Epithelial cell of prostate (primary cell): Measurements from ENCODE around the gene ARHGAP15.

ENCODE experiments used
- DNase-seq: peaks from one replicate; pipeline ENCODE4 v3.0.0-alpha.2; 2011; ENCODE audit warnings: low read depth, low spot score
- H3K27ac ChIP-seq: fragments of 450-650 bp; 2 replicates; pipeline ENCODE4 v1.5.1; 2017; ENCODE audit warnings: mild to moderate bottlenecking

Gene ARHGAP15

DNA sequence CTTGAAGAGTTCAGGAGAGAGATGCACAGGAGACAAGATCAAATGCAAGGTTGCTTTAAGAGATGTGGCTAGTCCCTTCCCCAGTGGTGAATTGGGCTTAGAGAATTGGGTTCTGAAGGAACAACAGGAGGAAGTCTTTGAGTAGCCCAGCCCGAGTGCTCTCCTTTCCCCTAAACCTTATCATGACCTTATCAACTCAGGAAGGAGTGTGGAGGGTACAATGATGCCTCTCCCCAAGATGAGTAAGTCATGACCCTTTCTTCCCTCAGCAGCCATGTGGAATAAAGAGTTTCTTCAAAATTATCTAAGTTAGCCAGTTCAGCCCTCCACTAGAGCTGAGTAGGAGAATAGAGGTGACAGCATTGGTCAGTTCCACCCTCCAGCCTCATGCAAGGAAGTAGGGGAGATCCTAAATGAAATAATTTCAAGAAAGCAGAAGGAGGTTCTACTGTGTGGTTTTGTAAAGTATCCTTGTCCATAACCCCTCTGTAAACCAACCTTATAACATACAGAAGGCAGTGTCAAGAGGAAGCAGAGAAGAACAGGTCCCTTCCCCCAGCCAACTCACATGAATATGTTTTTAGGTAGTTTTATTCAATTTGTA is 88.4 kb downstream of the ARHGAP15 start:
- DNase-seq, result no peak
- H3K27ac ChIP-seq, result no peak overlapping the region

DNA sequence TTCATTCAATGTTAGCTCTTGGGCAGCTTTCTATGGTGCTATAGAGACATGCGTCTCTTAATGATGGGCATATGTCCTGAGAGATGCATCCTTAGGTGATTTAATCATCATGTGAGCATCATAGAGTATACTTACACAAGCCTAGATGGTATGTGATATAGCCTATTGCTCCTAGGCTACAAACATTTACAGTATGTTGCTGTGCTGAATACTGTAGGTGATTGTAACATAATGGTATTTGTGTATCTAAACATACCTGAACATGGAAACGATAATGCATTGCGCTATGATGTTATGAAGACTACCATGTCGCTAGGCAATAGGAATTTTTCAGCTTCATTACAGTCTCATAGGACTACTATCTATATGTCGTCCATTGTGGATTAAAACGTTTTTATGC is 89.4 kb downstream of the ARHGAP15 start:
- DNase-seq, result no peak
- no peak overlapping the region for H3K27ac ChIP-seq

DNA sequence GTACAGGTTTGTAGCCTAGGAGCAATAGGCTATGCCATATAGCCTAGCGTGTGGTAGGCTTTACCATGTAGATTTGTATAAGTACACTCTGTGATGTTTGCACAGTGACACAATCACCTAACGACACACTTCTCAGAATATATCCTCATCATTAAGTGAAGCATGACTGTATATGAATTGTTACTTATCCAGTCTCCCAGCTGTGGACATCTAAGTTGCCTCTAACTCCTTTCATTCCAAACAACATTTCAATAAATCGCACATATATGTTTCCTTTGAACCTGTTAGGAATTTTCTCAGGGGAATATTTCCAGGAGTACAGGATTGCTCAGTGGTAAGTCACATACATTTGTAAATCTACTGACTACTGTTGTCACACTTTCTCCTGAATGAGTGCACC is 90.0 kb downstream of the ARHGAP15 start:
- no peak for DNase-seq

DNA sequence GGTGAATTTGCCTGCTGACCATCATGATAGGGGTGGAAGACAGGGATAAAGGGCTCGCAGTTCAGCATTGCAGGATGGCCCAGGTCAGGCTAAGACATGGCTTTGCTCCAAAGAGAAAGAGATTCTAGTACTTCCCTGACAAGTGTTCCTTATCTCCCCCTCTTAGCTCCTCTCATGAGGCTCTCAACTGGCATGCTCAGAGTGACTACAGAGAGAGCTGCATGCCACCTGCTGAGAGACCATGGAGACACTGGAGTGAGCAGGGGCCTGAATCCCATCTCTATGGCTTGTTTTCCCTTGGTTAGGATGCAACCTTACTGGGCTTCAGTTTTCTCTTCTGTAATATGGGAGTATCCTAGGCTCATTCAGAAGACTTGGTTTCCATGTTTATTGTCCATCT is 94.3 kb downstream of the ARHGAP15 start:
- no peak for DNase-seq
- H3K27ac ChIP-seq, result no peak overlapping the region

More for the DNA sequence above, 90.0 kb downstream of the ARHGAP15 start:
- H3K27ac ChIP-seq, result no peak overlapping the region

DNA sequence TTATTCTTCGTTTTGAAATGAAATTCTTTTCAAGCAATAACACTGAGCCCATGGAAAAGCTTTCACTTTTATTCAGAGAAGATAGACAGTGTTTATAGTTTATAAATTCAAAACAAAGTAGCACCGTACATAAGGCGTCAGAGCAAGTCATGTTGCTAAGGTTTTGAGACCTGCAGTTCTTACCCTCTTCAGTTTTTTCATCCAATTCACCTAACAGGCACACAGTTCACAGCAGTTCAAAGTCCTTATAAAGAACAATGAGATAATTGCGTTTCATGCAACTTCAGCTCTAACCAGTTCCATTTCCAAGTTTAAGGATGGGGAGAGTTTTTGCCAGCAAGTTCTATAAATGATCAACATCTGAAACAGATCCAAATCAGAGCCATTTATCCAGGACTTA is 96.7 kb downstream of the ARHGAP15 start:
- H3K27ac ChIP-seq, result no peak overlapping the region
- DNase-seq, result no peak

DNA sequence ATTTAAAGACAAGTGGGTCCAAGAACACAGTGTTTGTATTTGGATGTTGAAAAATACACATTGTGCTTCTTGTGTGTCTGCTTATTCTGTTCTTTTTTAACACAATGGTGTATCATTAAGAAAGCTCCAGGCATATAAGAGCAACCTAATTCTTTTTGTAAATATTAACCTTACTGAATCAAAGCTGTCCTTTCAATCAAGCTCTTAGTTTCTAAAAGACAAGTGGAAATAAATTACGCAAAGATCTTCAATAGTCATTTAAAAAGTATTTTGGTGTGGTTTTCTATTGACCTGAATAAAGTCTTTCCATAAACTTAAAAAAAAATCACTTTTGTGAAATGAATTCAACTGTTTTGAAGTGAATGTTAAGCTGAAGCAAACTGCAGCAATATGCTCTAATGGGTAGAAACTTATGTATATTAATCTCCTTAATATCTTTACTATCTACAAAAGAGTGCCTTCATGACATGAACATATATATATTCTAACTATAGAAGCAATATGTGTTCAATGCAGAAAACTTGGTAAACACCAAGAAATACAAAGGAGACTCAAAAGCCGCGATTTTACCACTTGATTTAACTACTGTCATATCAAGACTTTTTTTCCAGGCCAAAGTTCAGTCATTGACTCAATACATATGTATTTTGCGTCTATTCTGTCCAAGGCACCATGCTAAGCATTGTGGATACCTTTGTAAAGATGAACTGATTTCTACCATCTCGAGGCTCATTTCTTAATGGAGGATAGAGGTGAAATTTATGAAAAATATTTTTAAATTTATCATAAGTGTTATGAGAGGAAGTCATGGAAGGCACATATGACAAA is 97.7 kb downstream of the ARHGAP15 start:
- no peak overlapping the region for H3K27ac ChIP-seq
- no peak for DNase-seq

DNA sequence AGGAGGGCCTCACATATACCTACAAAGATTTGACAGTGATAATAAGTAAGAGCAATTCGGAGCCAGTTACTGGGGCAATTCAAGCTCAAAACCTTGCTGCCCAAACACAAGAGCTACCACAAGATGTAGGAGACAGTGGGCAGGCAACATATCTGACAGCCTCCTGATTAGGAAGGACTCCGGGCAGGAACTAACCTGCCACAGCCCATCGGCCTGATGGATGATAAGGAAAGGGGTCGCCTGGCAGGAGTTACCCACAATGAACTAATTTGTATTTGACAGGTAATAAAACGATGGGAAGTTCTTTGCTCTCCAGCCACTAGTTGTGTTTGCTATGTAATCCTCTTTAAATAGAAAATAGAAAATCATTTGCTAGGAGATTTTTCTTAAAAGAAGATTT is 100.2 kb downstream of the ARHGAP15 start:
- no peak for DNase-seq
- H3K27ac ChIP-seq, result no peak overlapping the region

DNA sequence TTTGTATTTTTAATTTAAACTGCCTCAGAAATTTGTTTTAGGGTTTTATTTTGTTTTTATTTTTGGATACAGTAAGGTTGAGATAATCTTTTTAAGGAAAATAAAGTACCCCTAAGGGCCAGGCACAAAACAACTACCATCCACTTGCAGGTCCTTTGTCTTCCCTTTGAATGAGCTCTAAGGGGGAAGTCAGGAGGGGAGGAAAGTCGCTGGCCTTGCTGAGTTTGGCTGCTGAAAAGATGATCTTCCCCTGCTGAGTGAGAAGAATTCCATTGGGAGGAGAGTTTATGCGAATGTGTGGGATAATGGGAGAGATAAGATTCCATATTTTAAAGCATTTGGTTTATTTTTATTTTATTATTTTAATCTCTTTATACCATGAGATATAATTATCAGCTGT is 100.7 kb downstream of the ARHGAP15 start:
- no peak overlapping the region for H3K27ac ChIP-seq
- no peak for DNase-seq

DNA sequence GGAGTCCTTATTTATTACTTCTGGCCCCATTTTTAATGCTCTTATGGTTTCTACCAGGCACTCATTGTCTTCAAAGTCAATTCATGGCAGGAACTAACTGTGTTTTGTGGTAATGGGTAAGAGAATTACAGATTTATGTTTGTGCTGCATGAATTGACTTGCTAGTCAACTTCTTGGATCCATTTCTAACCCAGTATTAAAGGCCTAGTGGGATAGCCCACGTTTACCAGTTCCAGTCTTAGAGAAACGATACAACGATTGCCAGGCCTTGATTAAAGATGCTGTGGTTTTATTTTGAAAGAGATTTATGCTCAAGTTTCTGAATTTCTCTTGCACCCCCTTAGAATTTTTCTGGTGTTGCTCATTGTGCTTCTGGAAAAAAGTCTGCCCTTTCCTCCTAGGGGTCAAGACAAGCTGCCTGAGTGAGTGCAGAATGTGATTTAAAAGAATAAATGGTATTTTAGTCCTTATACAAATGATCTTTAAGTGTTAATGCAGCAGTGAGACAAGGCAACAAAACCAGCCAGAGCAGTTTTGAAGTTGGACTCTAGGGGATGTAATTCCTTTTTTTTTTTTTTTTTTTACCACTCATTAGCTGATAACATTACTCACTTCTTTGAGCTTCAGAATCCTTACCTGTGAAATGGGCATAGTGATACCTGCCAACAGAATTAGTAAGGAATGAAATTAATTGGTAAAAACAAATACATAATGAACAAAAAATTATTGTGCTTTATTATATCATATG is 101.5 kb downstream of the ARHGAP15 start:
- no peak for DNase-seq
- H3K27ac ChIP-seq, result no peak overlapping the region

DNA sequence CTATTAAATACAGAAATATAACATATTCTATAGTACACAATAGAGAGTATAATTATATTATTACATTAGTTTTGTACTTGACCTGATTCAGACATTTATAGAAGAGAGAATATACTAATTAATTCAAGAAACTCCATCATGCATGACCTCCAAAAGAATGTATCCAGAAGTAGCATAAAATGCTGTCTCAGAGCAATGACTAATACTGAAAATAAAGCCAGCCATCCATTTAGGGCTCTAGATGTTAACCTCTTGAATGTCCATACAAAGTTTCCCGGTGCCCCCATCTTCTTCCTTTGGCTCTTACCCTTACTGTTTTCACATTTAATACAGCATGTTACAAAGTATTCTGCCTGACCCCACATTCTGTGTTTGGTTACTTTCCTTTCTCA is 102.0 kb downstream of the ARHGAP15 start:
- H3K27ac ChIP-seq, result no peak overlapping the region
- no peak for DNase-seq

DNA sequence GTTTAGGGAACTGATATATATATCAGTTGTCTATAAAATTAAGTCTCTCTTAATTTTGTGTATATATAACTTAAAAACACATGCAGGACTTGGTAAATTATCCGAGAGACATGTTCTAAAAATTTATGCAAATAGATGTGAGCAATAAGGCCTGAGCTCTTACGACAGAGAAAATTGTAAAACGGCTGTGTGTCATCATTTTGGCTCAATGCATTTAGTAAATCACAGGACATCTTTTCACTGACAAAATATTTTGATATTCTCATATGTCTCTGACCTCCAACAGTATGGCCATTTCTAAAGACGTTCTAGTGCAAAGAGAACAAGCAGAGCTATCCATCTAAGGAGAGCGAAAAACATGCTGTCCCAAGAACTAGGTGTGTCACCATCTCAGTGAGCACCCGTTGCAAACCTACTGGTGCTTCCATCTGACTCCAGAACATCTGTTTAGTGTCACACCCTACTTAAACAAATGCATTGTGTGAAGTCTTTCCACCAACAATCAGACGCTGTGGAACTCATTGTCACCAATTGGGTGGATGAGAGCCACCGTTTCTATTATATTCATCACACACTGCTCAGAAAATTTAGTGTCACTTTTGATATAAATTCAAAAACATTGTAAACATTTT is 108.0 kb downstream of the ARHGAP15 start:
- H3K27ac ChIP-seq, result no peak overlapping the region
- DNase-seq, result no peak

DNA sequence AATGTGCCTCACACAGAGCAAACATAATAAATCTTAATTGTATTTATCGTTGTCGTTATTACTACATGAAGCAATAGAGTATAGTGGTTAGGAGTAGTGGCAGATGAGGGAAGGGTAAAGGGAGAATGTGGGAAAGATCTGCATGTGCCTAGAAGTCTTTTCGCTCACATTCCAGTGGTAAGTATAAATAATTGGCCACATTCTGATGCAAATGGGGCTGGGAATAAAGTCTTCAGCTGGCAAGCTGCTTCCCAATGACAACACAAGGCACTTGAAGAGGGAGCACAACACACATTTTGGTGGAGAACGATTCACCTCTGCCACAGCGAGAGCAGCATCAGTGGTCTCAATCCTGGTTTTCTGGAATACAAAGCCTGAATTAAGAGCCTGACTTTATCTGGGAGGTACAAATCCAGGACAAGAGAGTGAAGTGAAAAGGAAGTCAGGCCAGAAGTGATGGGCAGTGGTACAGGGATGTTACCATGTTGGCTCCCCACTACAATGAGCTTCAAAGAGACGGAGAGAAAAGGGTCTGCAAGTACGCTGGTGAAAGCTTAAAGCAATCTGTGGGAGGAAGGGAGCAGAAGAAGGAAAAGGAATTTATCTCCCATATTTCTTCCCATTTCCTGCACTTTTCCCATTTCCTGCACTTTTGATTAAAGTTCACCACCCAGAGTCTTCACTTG is 112.3 kb downstream of the ARHGAP15 start:
- no peak overlapping the region for H3K27ac ChIP-seq
- DNase-seq, result no peak

DNA sequence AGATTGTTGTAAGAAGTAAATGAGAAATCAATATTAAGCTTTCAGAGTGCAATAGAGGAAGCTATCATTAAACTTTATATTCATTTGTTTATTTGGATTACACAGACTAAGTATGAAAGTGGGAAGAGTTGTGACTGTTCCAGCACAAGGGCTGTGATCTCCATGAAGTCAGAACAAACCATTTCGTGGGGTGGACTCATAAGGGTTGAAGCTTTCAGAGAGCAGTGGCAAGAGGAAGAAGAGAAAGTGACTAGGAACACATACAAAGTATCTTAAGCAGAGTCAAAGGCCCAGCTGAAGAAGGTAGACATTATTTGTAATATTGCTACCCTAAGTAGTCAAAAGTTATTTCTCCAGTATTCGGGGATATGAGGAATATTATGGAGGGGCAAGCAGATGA is 117.0 kb downstream of the ARHGAP15 start:
- H3K27ac ChIP-seq, result no peak overlapping the region
- DNase-seq, result no peak

DNA sequence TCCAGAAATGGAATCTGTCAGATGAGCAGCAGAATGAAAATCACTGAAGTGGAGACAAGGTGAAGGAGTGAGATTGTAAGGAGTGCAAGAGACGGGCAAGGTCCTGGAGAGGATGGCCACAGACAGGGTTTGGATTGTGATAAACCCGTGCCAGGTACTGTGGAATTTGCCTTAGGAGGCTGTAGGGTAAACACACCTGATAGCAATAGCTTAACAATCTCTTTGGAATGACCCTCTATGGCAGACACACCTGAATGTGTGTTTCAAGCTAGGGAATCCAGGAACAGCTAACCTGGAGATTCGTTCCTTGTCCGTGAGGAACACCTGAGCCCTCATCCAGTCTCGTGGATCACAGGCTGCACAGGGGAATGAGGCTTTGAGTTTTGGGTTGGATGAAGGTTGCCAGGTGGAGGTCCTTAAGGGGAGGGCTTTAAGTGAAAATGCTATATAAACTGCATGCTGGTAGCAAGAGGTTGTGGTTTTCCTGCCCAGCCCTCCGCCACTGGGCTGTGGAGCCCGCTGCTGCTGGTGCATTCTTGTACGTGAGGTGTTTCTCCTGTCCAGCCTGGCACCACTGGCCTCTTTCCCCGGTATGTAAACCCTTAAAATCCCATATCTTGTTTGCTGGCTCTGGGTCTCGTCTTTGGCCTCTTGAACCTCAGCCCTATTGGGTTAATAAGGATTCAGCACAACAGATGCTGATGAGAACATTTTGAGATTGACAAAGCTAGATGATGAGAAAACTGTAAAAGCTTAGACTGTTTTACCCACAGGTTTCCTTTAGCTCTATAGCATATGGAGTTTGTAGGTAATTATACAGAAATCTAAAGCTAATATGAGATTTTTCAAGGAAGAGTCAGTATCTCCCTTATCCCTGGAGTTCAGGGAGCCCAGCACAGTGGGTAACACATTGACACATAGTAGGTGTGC is 117.9 kb downstream of the ARHGAP15 start:
- no peak for DNase-seq
- no peak overlapping the region for H3K27ac ChIP-seq

DNA sequence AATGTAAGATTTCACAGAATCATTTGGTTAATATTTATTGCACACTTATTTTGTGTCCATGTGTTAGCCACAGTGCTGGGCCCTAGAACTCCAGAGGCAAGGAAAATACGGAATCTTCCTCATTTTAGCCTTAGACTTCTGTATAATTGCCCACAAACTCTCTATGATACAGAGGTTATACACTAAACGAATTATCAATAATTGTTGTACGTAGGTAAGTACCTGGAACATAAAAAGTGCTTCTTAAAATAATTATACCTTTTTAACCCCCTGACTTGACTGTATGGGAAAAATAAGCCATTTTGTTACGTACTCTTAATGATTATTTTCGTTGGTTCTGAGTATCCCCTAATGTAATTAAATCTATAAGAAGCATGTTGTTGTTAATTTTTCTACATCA is 119.4 kb downstream of the ARHGAP15 start:
- no peak overlapping the region for H3K27ac ChIP-seq

DNA sequence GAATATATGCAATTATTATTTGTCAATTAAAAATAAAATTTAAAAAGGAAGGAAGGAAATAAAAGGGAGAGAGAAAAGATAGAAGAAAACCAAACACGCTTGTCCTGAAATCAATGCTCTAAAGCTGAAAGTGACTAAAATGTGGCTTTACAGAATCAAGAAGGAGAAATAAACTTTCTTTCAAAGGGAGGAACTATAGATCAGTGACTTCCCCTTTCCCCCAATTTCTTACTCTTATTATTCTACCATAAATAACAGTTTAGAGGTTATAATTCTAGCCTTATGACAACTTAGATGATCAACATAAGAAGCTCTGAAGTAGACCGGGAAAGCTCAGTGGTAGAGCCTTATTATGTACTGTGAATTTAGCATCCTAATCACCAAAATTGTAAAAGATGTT is 122.5 kb downstream of the ARHGAP15 start:
- no peak overlapping the region for H3K27ac ChIP-seq
- no peak for DNase-seq

More for the DNA sequence above, 119.4 kb downstream of the ARHGAP15 start:
- DNase-seq, result no peak

DNA sequence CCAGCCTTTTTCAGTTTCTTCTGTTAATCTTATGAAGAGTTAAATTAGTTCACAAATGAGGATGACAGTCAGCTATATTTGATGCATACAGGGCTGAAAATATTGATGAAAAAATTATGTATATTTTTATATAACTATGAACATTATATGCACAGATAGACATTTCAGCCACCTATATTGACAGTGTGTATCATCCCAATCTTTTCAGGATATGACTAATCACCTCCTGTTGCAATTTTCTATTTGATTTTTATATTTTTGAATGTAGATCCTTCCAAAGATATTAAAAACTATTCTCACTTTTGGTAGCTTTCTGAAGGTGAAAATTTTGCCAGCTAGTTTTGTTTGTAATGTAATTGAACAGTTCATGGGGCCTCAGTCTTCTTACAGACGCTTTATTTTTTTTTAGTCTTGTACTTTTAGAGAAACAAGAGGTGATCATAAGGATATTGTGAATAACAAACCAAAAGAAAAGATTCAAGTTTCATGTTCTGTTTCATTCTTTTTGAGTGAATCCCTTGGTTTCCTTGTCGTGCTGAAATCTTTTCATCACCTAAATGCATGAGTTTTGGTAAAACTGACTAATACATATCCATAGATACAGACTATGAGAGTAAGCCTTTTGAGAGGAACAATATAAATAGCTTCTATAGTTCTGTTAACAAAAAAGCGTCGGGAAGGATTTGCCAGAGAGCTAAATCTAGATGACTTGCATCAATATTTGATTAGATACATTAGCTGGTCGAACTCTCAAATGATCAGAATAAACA is 123.1 kb downstream of the ARHGAP15 start:
- no peak overlapping the region for H3K27ac ChIP-seq
- DNase-seq, result no peak

DNA sequence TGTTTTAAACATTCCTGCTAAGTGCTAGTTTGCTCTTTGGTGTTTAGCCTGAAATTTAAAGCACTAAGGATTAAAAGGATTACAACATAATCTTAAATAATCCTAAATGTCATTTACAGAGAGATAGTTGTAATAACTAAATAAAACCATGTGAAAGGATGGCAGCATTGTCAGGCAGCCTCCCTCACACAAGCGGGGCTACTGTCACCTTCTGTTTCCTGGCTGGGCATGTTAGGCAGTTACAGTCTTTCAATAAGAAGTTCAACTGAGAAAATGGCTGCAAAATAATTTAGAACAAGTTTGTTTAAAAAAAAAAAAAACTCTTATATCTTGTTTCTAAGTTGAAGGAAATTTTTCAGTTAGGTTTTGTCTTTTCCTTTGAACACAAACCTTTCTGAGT is 124.9 kb downstream of the ARHGAP15 start:
- DNase-seq, result no peak
- no peak overlapping the region for H3K27ac ChIP-seq

DNA sequence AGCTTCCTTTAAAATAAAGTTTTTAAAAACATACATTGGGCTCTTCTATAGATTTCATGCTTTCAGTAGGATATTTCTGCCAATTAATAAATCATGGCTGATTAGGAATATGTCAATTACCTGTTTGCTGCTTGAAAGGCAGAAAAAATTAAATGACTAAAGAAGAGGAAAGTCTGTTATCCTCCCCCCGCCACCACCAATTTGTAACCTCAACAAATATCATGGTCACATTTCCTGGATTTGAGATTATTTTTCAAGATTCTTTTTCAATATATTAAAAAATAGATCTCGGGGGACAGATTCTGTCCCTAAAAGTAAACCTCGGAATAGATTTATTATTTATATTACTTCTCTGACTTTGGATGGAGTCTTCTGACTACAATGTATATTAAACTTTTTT is 125.9 kb downstream of the ARHGAP15 start:
- DNase-seq, result no peak

More for the DNA sequence above, 125.9 kb downstream of the ARHGAP15 start:
- H3K27ac ChIP-seq, result no peak overlapping the region
